GM23248 (cell line): ENCODE results near the gene HSPG2. TPM values are rescaled to one million over a fixed set of nuclear protein-coding genes. Genes with fewer than 3 reads are reported as not detected.

Experiments used
- DNase-seq: peaks from one replicate; pipeline ENCODE4 v3.0.0-alpha.2; 2015
- H2AFZ ChIP-seq: fragments of 200-600 bp; sonication (generic); 2 replicates; pipeline ENCODE4 v1.6.1; 2016; ENCODE audit warnings: antibody characterized with exemption
- H3F3A ChIP-seq: fragments of 200-600 bp; sonication (generic); 2 replicates; pipeline ENCODE4 v1.6.1; 2016; ENCODE audit warnings: mild to moderate bottlenecking, antibody characterized with exemption, mixed run types; ENCODE audit not compliant: insufficient read depth
- H3K27ac ChIP-seq: fragments of 200-600 bp; sonication (generic); 2 replicates; pipeline ENCODE4 v1.5.1; 2016; ENCODE audit warnings: mild to moderate bottlenecking
- H3K27me3 ChIP-seq: fragments of 200-600 bp; sonication (generic); replicated peaks from 2 replicates; pipeline ENCODE4 v1.6.1; 2016; ENCODE audit warnings: mild to moderate bottlenecking; ENCODE audit not compliant: insufficient read depth
- H3K36me3 ChIP-seq: fragments of 200-600 bp; sonication (generic); 2 replicates; pipeline ENCODE4 v1.6.1; 2016; ENCODE audit warnings: low read depth, mild to moderate bottlenecking
- H3K4me1 ChIP-seq: fragments of 200-600 bp; sonication (generic); 2 replicates; pipeline ENCODE4 v1.6.1; 2016; ENCODE audit warnings: mild to moderate bottlenecking; ENCODE audit not compliant: insufficient read depth
- H3K4me2 ChIP-seq: fragments of 200-600 bp; sonication (generic); one replicate; pipeline ENCODE4 v1.6.1; 2016; ENCODE audit warnings: mild to moderate bottlenecking; ENCODE audit not compliant: unreplicated experiment
- H3K4me3 ChIP-seq: fragments of 200-600 bp; sonication (generic); 2 replicates; pipeline ENCODE4 v1.5.1; 2016; ENCODE audit warnings: mild to moderate bottlenecking
- H3K79me2 ChIP-seq: fragments of 200-600 bp; sonication (generic); 2 replicates; pipeline ENCODE4 v1.6.1; 2016; ENCODE audit warnings: mild to moderate bottlenecking; ENCODE audit not compliant: insufficient read depth
- H3K9ac ChIP-seq: fragments of 200-600 bp; sonication (generic); 2 replicates; pipeline ENCODE4 v1.6.1; 2016; ENCODE audit warnings: mild to moderate bottlenecking
- H3K9me2 ChIP-seq: fragments of 200-600 bp; sonication (generic); 2 replicates; pipeline ENCODE4 v1.6.1; 2016; ENCODE audit warnings: mixed run types, mild to moderate bottlenecking, moderate library complexity; ENCODE audit not compliant: insufficient read depth
- H3K9me3 ChIP-seq: fragments of 200-600 bp; sonication (generic); one replicate; pipeline ENCODE4 v1.6.1; 2017; ENCODE audit warnings: low read depth
- H4K20me1 ChIP-seq: fragments of 200-600 bp; sonication (generic); 2 replicates; pipeline ENCODE4 v1.6.0; 2016; ENCODE audit not compliant: insufficient read depth
- EZH2 ChIP-seq: fragments of 200-600 bp; sonication (generic); IDR thresholded peaks from 2 replicates; pipeline ENCODE4 v1.6.1; 2018; ENCODE audit warnings: antibody characterized with exemption, mild to moderate bottlenecking; ENCODE audit not compliant: insufficient read depth, poor library complexity, severe bottlenecking
- EZH2phosphoT487 ChIP-seq: fragments of 200-600 bp; sonication (generic); IDR thresholded peaks from 2 replicates; pipeline ENCODE4 v1.6.1; 2018; ENCODE audit warnings: antibody characterized with exemption, moderate library complexity, mild to moderate bottlenecking, low read depth; ENCODE audit not compliant: insufficient read depth
- WGBS, 2 experiments: methylation state at CpG; one replicate each; pipeline ENCODE4 v1.1.6; 2015 to 2017; ENCODE audit warnings: low lambda C conversion rate in 2 of 2, low coverage in 1 of 2; ENCODE audit errors: missing lambda C conversion rate in 2 of 2; 5-methylcytosine and 5-hydroxymethylcytosine counted together
- in situ Hi-C: fragments of 300-500 bp; cut with MboI; formaldehyde crosslinking; loops from 2 replicates; pipeline ENCODE4 v1.15.0; 2020
- polyA plus RNA-seq: library from polyadenylated mRNA; unstranded; fragments of >200 nt; fragmentation: Nextera tagmentation; extraction: Ambion mirVana; gene quantifications from 2 replicates; pipeline ENCODE4 v1.2.1, GENCODE V29; 2016
- total RNA-seq: library from RNA; depleted of rRNA; stranded (reverse); fragments of >200 nt; shearing (Covaris generic); gene quantifications from 2 replicates; pipeline ENCODE4 v1.2.3, GENCODE V29; 2014

Gene HSPG2
- total and polyA plus RNA-seq, 2 experiments from 2014 or later: 123 to 407 TPM

DNA sequence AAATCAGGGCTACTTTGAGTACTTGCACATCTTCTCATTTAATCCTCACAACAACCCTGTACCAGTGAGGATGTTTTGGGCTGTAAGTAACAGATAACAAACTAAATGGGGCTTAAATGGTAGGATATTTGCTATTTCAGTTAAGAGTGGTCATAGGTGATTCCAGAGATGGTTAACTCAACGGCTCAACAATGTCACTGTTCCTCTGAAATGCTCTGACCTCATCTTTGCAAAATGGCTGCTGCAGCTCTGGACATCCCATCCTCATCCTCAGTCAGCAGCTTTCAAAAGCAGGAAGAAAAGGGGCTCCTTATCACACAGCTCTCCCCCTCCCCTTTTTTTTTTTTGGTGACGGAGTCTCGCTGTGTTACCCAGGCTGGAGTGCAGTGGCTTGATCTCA lies 123.6 kb downstream of the HSPG2 start:
- Histone ChIP-seq H3K79me2 (no peaks in the 10 kb centered on the region), H3K4me3 (no peak overlapping the region), H2AFZ (no peak overlapping the region), H3K9me2 (no peaks in the 10 kb centered on the region), H3K27ac (no peak overlapping the region), H3K4me1 (no peaks in the 10 kb centered on the region), H3K9ac (no peak overlapping the region), H3K4me2 (no peak overlapping the region), H3F3A (peaks cover 26% of the 10 kb centered on the region), H3K36me3 (0 out of 2 replicates have a peak, but pooled peaks cover 4% of the 10 kb centered on the region), H3K27me3 (no peaks in the 10 kb centered on the region), H4K20me1 (peaks cover 3% of the 10 kb centered on the region; the same call in 1 of the 2 replicates), H3K9me3 (no peaks in the 10 kb centered on the region)
- no peak for DNase-seq
- TF ChIP-seq EZH2phosphoT487 (no peak), EZH2 (no peak)
- 95 to 97% methylated on average over 3 of the region's 3 CpGs for WGBS, 2 experiments
- in situ Hi-C loops: no loop called here

DNA sequence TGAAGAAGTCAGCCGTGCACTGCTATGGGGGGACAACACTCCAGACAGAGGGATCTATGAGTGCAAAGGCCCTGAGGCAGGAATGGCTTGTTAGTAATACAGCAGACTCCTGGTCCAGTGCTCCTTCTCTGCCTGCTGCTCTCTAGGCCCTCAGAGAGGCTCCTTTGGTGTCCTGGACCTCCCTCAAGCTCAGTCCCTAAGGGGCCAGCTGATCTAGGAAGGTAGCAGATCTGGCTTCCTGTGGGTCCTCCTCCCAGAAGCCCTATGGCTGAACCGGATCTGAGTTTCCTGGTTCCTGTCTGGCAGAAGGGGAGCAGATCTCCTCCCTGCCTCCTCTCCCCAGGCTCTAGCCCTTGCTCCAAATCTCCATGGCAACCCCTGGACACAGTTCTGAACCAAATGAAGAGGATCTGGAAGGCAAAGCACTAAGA lies 125.2 kb downstream of the HSPG2 start, which contains the start of gene LDLRAD2:
LDLRAD2 (plus strand) TSS at position 391 of the 431 bp plus-strand sequence. CDS start 187 bp downstream, outside the sequence.
- WGBS, 2 experiments: 44 to 63% methylated on average over 2 of the region's 2 CpGs
- no peak within 1 kb of the TSS for H3K9ac ChIP-seq
- H4K20me1 ChIP-seq: no peaks in the 10 kb centered on the region
- H3K4me1 ChIP-seq: no peaks in the 10 kb centered on the region
- no peak within 1 kb of the TSS for H2AFZ ChIP-seq
- no peak within 1 kb of the TSS for H3K4me2 ChIP-seq
- no peak within 1 kb of the TSS for H3K27ac ChIP-seq
- H3K9me3 ChIP-seq: no peaks in the 10 kb centered on the region
- no peaks in the 10 kb centered on the region for H3K9me2 ChIP-seq
- TF ChIP-seq EZH2phosphoT487 (no peak), EZH2 (no peak)
- H3F3A ChIP-seq: peaks cover 10% of the 10 kb centered on the region
- peak; percentile 50 for DNase-seq
- H3K27me3 ChIP-seq: no peaks in the 10 kb centered on the region
- in situ Hi-C loops: no loop called here
- H3K79me2 ChIP-seq: no peaks in the 10 kb centered on the region
- H3K36me3 ChIP-seq: no peaks in the 10 kb centered on the region
- no peak within 1 kb of the TSS for H3K4me3 ChIP-seq

DNA sequence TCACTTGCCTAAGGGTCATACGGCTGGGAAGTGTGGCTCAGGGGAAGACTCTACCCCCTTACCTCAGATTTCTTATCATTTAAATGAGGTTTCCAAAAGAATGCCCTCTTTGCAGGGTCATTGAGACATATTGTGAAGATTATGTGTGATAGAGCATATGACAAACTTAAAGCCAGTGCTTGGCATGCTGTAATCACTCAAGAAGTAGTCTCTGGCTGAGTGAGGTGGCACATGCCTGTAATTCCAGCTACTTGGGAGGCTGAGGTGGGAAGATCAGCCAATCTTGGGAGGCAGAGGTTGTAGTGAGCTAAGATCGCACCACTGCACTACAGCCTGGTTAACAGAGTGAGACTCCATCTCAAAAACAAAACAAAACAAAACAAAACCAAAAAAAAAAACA lies 132.6 kb downstream of the HSPG2 start:
- no peaks in the 10 kb centered on the region for H3K36me3 ChIP-seq
- DNase-seq: no peak
- no peak overlapping the region for H2AFZ ChIP-seq
- no peaks in the 10 kb centered on the region for H4K20me1 ChIP-seq
- no peaks in the 10 kb centered on the region for H3K79me2 ChIP-seq
- WGBS, 2 experiments: 92 to 94% methylated on average over 2 of the region's 2 CpGs
- H3K9me2 ChIP-seq: no peaks in the 10 kb centered on the region
- no peak overlapping the region for H3K4me3 ChIP-seq
- no peaks in the 10 kb centered on the region for H3K27me3 ChIP-seq
- no peak overlapping the region for H3K9ac ChIP-seq
- H3K9me3 ChIP-seq: no peaks in the 10 kb centered on the region
- in situ Hi-C loops: no loop called here
- H3K27ac ChIP-seq: no peak overlapping the region
- no peaks in the 10 kb centered on the region for H3F3A ChIP-seq
- no peak overlapping the region for H3K4me2 ChIP-seq
- no peak for TF ChIP-seq EZH2
- TF ChIP-seq EZH2phosphoT487: no peak
- no peaks in the 10 kb centered on the region for H3K4me1 ChIP-seq

DNA sequence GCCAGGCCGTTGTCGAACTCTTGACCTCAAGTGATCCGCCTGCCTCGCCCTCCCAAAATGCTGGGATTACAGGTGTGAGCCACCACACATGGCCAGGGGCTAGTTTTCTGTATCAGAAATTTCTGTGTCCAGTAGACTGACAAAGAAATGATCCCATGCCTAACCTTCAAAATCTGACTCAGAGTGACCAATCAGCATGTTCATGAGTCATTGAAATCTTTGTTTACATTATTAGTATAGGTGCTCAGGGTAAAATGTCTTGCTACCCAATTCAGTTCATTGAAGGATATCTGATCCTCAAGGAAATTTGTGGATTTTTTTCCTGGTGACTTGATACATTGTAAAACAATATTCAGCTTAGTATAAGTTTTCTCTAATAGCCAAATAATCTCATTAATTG lies 136.0 kb downstream of the HSPG2 start:
- TF ChIP-seq EZH2 (no peak), EZH2phosphoT487 (no peak)
- DNase-seq: peak; percentile 63
- WGBS, 2 experiments: 89 to 93% methylated on average over 4 of the region's 4 CpGs

DNA sequence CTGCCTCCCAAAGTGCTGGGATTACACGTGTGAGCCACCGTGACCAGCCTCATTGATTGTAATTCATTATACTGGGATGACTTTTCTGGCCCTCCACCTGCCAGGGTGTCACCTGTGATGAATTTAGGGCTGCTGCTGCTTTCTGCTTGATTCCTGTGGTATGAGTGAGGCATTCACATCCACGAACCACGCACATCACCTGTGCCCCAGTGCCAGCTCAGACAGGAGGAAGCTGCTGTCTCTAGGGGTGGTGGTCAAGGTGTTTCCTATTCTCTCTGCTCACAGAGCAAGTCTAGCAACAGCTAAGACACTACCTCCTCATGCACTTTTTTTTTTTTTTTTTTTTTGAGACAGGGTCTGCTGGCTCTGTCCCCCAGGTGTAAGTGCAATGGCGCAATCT lies 137.4 kb downstream of the HSPG2 start:
- Histone ChIP-seq H3K9ac (no peak overlapping the region), H3K27me3 (no peaks in the 10 kb centered on the region), H2AFZ (no peak overlapping the region), H3K27ac (no peak overlapping the region), H3K4me1 (no peaks in the 10 kb centered on the region), H4K20me1 (no peaks in the 10 kb centered on the region), H3K36me3 (no peaks in the 10 kb centered on the region), H3K79me2 (no peaks in the 10 kb centered on the region), H3K9me2 (no peaks in the 10 kb centered on the region), H3K9me3 (no peaks in the 10 kb centered on the region), H3F3A (no peaks in the 10 kb centered on the region), H3K4me2 (no peak overlapping the region), H3K4me3 (no peak overlapping the region)
- DNase-seq: no peak
- in situ Hi-C loops: no loop called here
- TF ChIP-seq EZH2phosphoT487: no peak
- no peak for TF ChIP-seq EZH2
- WGBS, 2 experiments: 75 to 85% methylated on average over 4 to 5 of the region's 5 CpGs

More for the DNA sequence above, 136.0 kb downstream of the HSPG2 start:
- Histone ChIP-seq H2AFZ (no peak overlapping the region), H3K4me2 (no peak overlapping the region), H3K79me2 (no peaks in the 10 kb centered on the region), H3K4me1 (no peaks in the 10 kb centered on the region), H3K9me2 (no peaks in the 10 kb centered on the region), H3K36me3 (no peaks in the 10 kb centered on the region), H3K9me3 (no peaks in the 10 kb centered on the region), H3K27me3 (no peaks in the 10 kb centered on the region), H3F3A (no peaks in the 10 kb centered on the region), H3K4me3 (no peak overlapping the region), H3K27ac (no peak overlapping the region), H4K20me1 (no peaks in the 10 kb centered on the region), H3K9ac (no peak overlapping the region)
- in situ Hi-C loops: no loop called here
